Measurements from ENCODE around the gene RGP1.

RGP1 gene

GRCh38 chr9:35746583-35746982 lies 2.5 kb upstream of the RGP1 start:
- H3K4me3 ChIP-seq (ENCODE audit: low read depth, low read length): peak overlapping the region; percentile 80
- no peak overlapping the region for H3K9ac ChIP-seq (ENCODE audit: low read length)
- H3K4me1 ChIP-seq (ENCODE audit: control insufficient read depth, insufficient read depth, low read length): peaks cover 18% of the 10 kb centered on the region
- no peak overlapping the region for H3K27ac ChIP-seq (ENCODE audit: low read depth, low read length)
- H3K9me3 ChIP-seq (ENCODE audit: control insufficient read depth, insufficient read depth, low read depth, low read length): no peaks in the 10 kb centered on the region
- no peaks in the 10 kb centered on the region for H3K27me3 ChIP-seq (ENCODE audit: control insufficient read depth, insufficient read depth, low read length)
- peaks cover 48% of the 10 kb centered on the region for H3K36me3 ChIP-seq (ENCODE audit: control insufficient read depth, insufficient read depth, low read length)

GRCh38 chr9:35748242-35748857 lies 737 bp upstream of the RGP1 start:
- no peaks in the 10 kb centered on the region for H3K9me3 ChIP-seq (ENCODE audit: control insufficient read depth, insufficient read depth, low read depth, low read length)
- H3K9ac ChIP-seq (ENCODE audit: low read length): peak overlapping the region; percentile 67
- peak overlapping the region; percentile 40; the same call in 1 of the 2 replicates for H3K27ac ChIP-seq (ENCODE audit: low read depth, low read length)
- H3K36me3 ChIP-seq (ENCODE audit: control insufficient read depth, insufficient read depth, low read length): peaks cover 48% of the 10 kb centered on the region
- H3K4me1 ChIP-seq (ENCODE audit: control insufficient read depth, insufficient read depth, low read length): peaks cover 18% of the 10 kb centered on the region
- peak overlapping the region; percentile 80 for H3K4me3 ChIP-seq (ENCODE audit: low read depth, low read length)
- H3K27me3 ChIP-seq (ENCODE audit: control insufficient read depth, insufficient read depth, low read length): no peaks in the 10 kb centered on the region

GRCh38 chr9:35749515-35750255 lies 598 bp downstream of the RGP1 start:
- Histone ChIP-seq H3K36me3 (ENCODE audit: control insufficient read depth, insufficient read depth, low read length) (peaks cover 44% of the 10 kb centered on the region), H3K4me3 (ENCODE audit: low read depth, low read length) (peak overlapping the region; percentile 80), H3K4me1 (ENCODE audit: control insufficient read depth, insufficient read depth, low read length) (peaks cover 18% of the 10 kb centered on the region), H3K9me3 (ENCODE audit: control insufficient read depth, insufficient read depth, low read depth, low read length) (no peaks in the 10 kb centered on the region), H3K27me3 (ENCODE audit: control insufficient read depth, insufficient read depth, low read length) (no peaks in the 10 kb centered on the region), H3K27ac (ENCODE audit: low read depth, low read length) (0 out of 2 replicates have a peak overlapping the region, but pooled peaks have one; percentile 13), H3K9ac (ENCODE audit: low read length) (peak overlapping the region; percentile 76)

GRCh38 chr9:35750256-35750531 lies 1.1 kb downstream of the RGP1 start:
- Histone ChIP-seq H3K36me3 (ENCODE audit: control insufficient read depth, insufficient read depth, low read length) (peaks cover 42% of the 10 kb centered on the region), H3K27ac (ENCODE audit: low read depth, low read length) (no peak overlapping the region), H3K4me1 (ENCODE audit: control insufficient read depth, insufficient read depth, low read length) (peaks cover 18% of the 10 kb centered on the region), H3K27me3 (ENCODE audit: control insufficient read depth, insufficient read depth, low read length) (no peaks in the 10 kb centered on the region), H3K9ac (ENCODE audit: low read length) (no peak overlapping the region), H3K9me3 (ENCODE audit: control insufficient read depth, insufficient read depth, low read depth, low read length) (no peaks in the 10 kb centered on the region), H3K4me3 (ENCODE audit: low read depth, low read length) (peak overlapping the region; percentile 80)

- Histone ChIP-seq H3K27ac (ENCODE audit: low read depth, low read length) (no peak overlapping the region), H3K27me3 (ENCODE audit: control insufficient read depth, insufficient read depth, low read length) (no peaks in the 10 kb centered on the region), H3K36me3 (ENCODE audit: control insufficient read depth, insufficient read depth, low read length) (peaks cover 40% of the 10 kb centered on the region), H3K4me3 (ENCODE audit: low read depth, low read length) (no peak overlapping the region), H3K9ac (ENCODE audit: low read length) (no peak overlapping the region), H3K4me1 (ENCODE audit: control insufficient read depth, insufficient read depth, low read length) (peaks cover 9% of the 10 kb centered on the region; the same call in 1 of the 2 replicates), H3K9me3 (ENCODE audit: control insufficient read depth, insufficient read depth, low read depth, low read length) (no peaks in the 10 kb centered on the region)
Observed at GRCh38 chr9:35753466-35753865, 4.4 kb downstream of the RGP1 start.

GRCh38 chr9:35754264-35754663 lies 5.2 kb downstream of the RGP1 start, which contains the start of gene MSMP:
Gene MSMP (minus strand): TSS chr9:35754276. CDS start chr9:35754129, 147 bp downstream.
- H3K4me1 ChIP-seq (ENCODE audit: control insufficient read depth, insufficient read depth, low read length): peaks cover 9% of the 10 kb centered on the region; the same call in 1 of the 2 replicates
- H3K36me3 ChIP-seq (ENCODE audit: control insufficient read depth, insufficient read depth, low read length): peaks cover 40% of the 10 kb centered on the region
- H3K27ac ChIP-seq (ENCODE audit: low read depth, low read length): no peak within 1 kb of the TSS

GRCh38 chr9:35755071-35755470 lies 6.0 kb downstream of the RGP1 start:
- Histone ChIP-seq H3K27ac (ENCODE audit: low read depth, low read length) (no peak overlapping the region), H3K4me1 (ENCODE audit: control insufficient read depth, insufficient read depth, low read length) (peaks cover 5% of the 10 kb centered on the region; the same call in 1 of the 2 replicates), H3K36me3 (ENCODE audit: control insufficient read depth, insufficient read depth, low read length) (peaks cover 40% of the 10 kb centered on the region), H3K4me3 (ENCODE audit: low read depth, low read length) (no peak overlapping the region), H3K9ac (ENCODE audit: low read length) (no peak overlapping the region), H3K9me3 (ENCODE audit: control insufficient read depth, insufficient read depth, low read depth, low read length) (no peaks in the 10 kb centered on the region), H3K27me3 (ENCODE audit: control insufficient read depth, insufficient read depth, low read length) (no peaks in the 10 kb centered on the region)

More at GRCh38 chr9:35754264-35754663, 5.2 kb downstream of the RGP1 start, which contains the start of gene MSMP:
- H3K9ac ChIP-seq (ENCODE audit: low read length): no peak within 1 kb of the TSS
- no peaks in the 10 kb centered on the region for H3K9me3 ChIP-seq (ENCODE audit: control insufficient read depth, insufficient read depth, low read depth, low read length)
- H3K4me3 ChIP-seq (ENCODE audit: low read depth, low read length): no peak within 1 kb of the TSS
- no peaks in the 10 kb centered on the region for H3K27me3 ChIP-seq (ENCODE audit: control insufficient read depth, insufficient read depth, low read length)

GRCh38 chr9:35756275-35757225 lies 7.5 kb downstream of the RGP1 start:
- Histone ChIP-seq H3K27ac (ENCODE audit: low read depth, low read length) (peak overlapping the region; percentile 66), H3K27me3 (ENCODE audit: control insufficient read depth, insufficient read depth, low read length) (no peaks in the 10 kb centered on the region), H3K4me3 (ENCODE audit: low read depth, low read length) (peak overlapping the region; percentile 71), H3K9me3 (ENCODE audit: control insufficient read depth, insufficient read depth, low read depth, low read length) (no peaks in the 10 kb centered on the region), H3K36me3 (ENCODE audit: control insufficient read depth, insufficient read depth, low read length) (peaks cover 34% of the 10 kb centered on the region), H3K9ac (ENCODE audit: low read length) (peak overlapping the region; percentile 76), H3K4me1 (ENCODE audit: control insufficient read depth, insufficient read depth, low read length) (peaks cover 4% of the 10 kb centered on the region; the same call in 1 of the 2 replicates)

GRCh38 chr9:35757226-35757891 lies 8.3 kb downstream of the RGP1 start:
- H3K4me3 ChIP-seq (ENCODE audit: low read depth, low read length): peak overlapping the region; percentile 71
- H3K9ac ChIP-seq (ENCODE audit: low read length): peak overlapping the region; percentile 76
- no peaks in the 10 kb centered on the region for H3K9me3 ChIP-seq (ENCODE audit: control insufficient read depth, insufficient read depth, low read depth, low read length)
- H3K27ac ChIP-seq (ENCODE audit: low read depth, low read length): peak overlapping the region; percentile 66
- H3K4me1 ChIP-seq (ENCODE audit: control insufficient read depth, insufficient read depth, low read length): peaks cover 4% of the 10 kb centered on the region; the same call in 1 of the 2 replicates
- peaks cover 26% of the 10 kb centered on the region for H3K36me3 ChIP-seq (ENCODE audit: control insufficient read depth, insufficient read depth, low read length)
- no peaks in the 10 kb centered on the region for H3K27me3 ChIP-seq (ENCODE audit: control insufficient read depth, insufficient read depth, low read length)

- peak overlapping the region; percentile 71 for H3K4me3 ChIP-seq (ENCODE audit: low read depth, low read length)
- H3K36me3 ChIP-seq (ENCODE audit: control insufficient read depth, insufficient read depth, low read length): peaks cover 20% of the 10 kb centered on the region
- no peaks in the 10 kb centered on the region for H3K9me3 ChIP-seq (ENCODE audit: control insufficient read depth, insufficient read depth, low read depth, low read length)
- H3K9ac ChIP-seq (ENCODE audit: low read length): no peak overlapping the region
- peaks cover 4% of the 10 kb centered on the region; the same call in 1 of the 2 replicates for H3K4me1 ChIP-seq (ENCODE audit: control insufficient read depth, insufficient read depth, low read length)
- no peak overlapping the region for H3K27ac ChIP-seq (ENCODE audit: low read depth, low read length)
- no peaks in the 10 kb centered on the region for H3K27me3 ChIP-seq (ENCODE audit: control insufficient read depth, insufficient read depth, low read length)
Observed at GRCh38 chr9:35757892-35758275, 8.8 kb downstream of the RGP1 start.

All from HUES6 (cell line).